Activated T-cell treated with anti-CD3 and anti-CD28 coated beads, Interleukin-2, amount 50 U/mL, for 72 hours (primary cell): ENCODE results near the gene HNRNPA3. TPM values are rescaled to one million over a fixed set of nuclear protein-coding genes. Genes with fewer than 3 reads are reported as not detected.
"Not testable (repeated sequence)": the region's sequence is repeated elsewhere in the genome, so short reads cannot be mapped to it uniquely, and the experiment has no call there.

Experiments used
- ATAC-seq, 2 donors: fragments of 150-1000 bp; cut with Tn5 transposase; replicated peaks in 1 of 2; 2 replicates each; pipeline ENCODE4 v1.10.0; 2021; ENCODE audit warnings: moderate library complexity in 2 of 2, mild to moderate bottlenecking in 1 of 2
- DNase-seq, 2 donors: peaks; one replicate each; pipeline ENCODE4 v3.0.0; 2021 to 2022; ENCODE audit warnings: mixed read lengths in 1 of 2
- H3K27ac Mint-ChIP-seq: one replicate; pipeline ENCODE4 v1.8.0; 2022; ENCODE audit warnings: mild to moderate bottlenecking, moderate library complexity, mixed read lengths
- H3K27me3 Mint-ChIP-seq: one replicate; pipeline ENCODE4 v1.8.0; 2022; ENCODE audit warnings: low read depth, mixed read lengths
- H3K36me3 Mint-ChIP-seq, 2 donors: one replicate each; pipeline ENCODE4 v1.8.0; 2022; ENCODE audit warnings: mixed read lengths in 2 of 2, mild to moderate bottlenecking in 1 of 2; ENCODE audit not compliant: insufficient read depth in 2 of 2
- H3K4me1 Mint-ChIP-seq: one replicate; pipeline ENCODE4 v1.8.0; 2022; ENCODE audit warnings: low read depth, mixed read lengths
- H3K4me3 Mint-ChIP-seq, 2 donors: one replicate each; pipeline ENCODE4 v1.8.0; 2022; ENCODE audit warnings: mild to moderate bottlenecking in 2 of 2, mixed read lengths in 2 of 2, moderate library complexity in 2 of 2
- H3K9me3 Mint-ChIP-seq, 2 donors: one replicate each; pipeline ENCODE4 v1.8.0; 2022; ENCODE audit warnings: mixed read lengths in 2 of 2
- total RNA-seq, 2 donors: library from RNA; stranded (reverse); gene quantifications; one replicate each; pipeline ENCODE4 v1.2.3, GENCODE V29; 2022

HNRNPA3 gene
- total RNA-seq, 2 donors from 2014 or later = 140 to 148 TPM

- H3K27ac Mint-ChIP-seq = peak overlapping the region; percentile 68
- H3K27me3 Mint-ChIP-seq = no peaks in the 10 kb centered on the region
- peak overlapping the region; percentile 15 to 51 for H3K4me3 Mint-ChIP-seq
- peak in 1 of 2 donors; percentile 25 for DNase-seq
- peak; percentile 67 to 68 for ATAC-seq
- H3K36me3 Mint-ChIP-seq = peaks cover 4 to 11% of the 10 kb centered on the region in 2 donors
- H3K9me3 Mint-ChIP-seq = no peaks in the 10 kb centered on the region
- peaks cover 89% of the 10 kb centered on the region for H3K4me1 Mint-ChIP-seq
Observed at GRCh38 chr2:177244244-177244771, 31.7 kb downstream of the HNRNPA3 start.

- H3K9me3 Mint-ChIP-seq = no peaks in the 10 kb centered on the region
- DNase-seq = no peak
- H3K27ac Mint-ChIP-seq = peak overlapping the region; percentile 66
- peaks cover 87% of the 10 kb centered on the region for H3K4me1 Mint-ChIP-seq
- no peaks in the 10 kb centered on the region for H3K27me3 Mint-ChIP-seq
- peak overlapping the region in 1 of 2 donors; percentile 50 for H3K4me3 Mint-ChIP-seq
- peak in 1 of 2 donors; percentile 22 for ATAC-seq
- peaks cover 4 to 11% of the 10 kb centered on the region in 2 donors for H3K36me3 Mint-ChIP-seq
Observed at GRCh38 chr2:177245010-177245422, 32.4 kb downstream of the HNRNPA3 start.

- Mint-ChIP-seq H3K4me1 (peaks cover 87% of the 10 kb centered on the region), H3K4me3 (no peak overlapping the region), H3K27me3 (no peaks in the 10 kb centered on the region), H3K36me3 (peaks cover 4 to 17% of the 10 kb centered on the region in 2 donors), H3K27ac (peak overlapping the region; percentile 85), H3K9me3 (no peaks in the 10 kb centered on the region)
- no peak for ATAC-seq
- DNase-seq = no peak
Observed at GRCh38 chr2:177246000-177246399, 33.4 kb downstream of the HNRNPA3 start.

- Mint-ChIP-seq H3K27ac (peak overlapping the region; percentile 85), H3K4me1 (peaks cover 87% of the 10 kb centered on the region), H3K36me3 (peaks cover 7 to 21% of the 10 kb centered on the region in 2 donors)
- not testable (repeated sequence) for H3K27me3 Mint-ChIP-seq, H3K9me3 Mint-ChIP-seq, H3K4me3 Mint-ChIP-seq, ATAC-seq, DNase-seq
Observed at GRCh38 chr2:177246523-177247030, 34.0 kb downstream of the HNRNPA3 start.

GRCh38 chr2:177247693-177248262 lies 35.2 kb downstream of the HNRNPA3 start:
- peaks cover 87% of the 10 kb centered on the region for H3K4me1 Mint-ChIP-seq
- H3K4me3 Mint-ChIP-seq = no peak overlapping the region
- H3K9me3 Mint-ChIP-seq = no peaks in the 10 kb centered on the region
- H3K36me3 Mint-ChIP-seq = peaks cover 12 to 21% of the 10 kb centered on the region in 2 donors
- no peaks in the 10 kb centered on the region for H3K27me3 Mint-ChIP-seq
- no peak for DNase-seq
- ATAC-seq = no peak
- peak overlapping the region; percentile 40 for H3K27ac Mint-ChIP-seq

- Mint-ChIP-seq H3K4me1 (peaks cover 87% of the 10 kb centered on the region), H3K36me3 (peaks cover 13 to 25% of the 10 kb centered on the region in 2 donors), H3K27ac (peak overlapping the region; percentile 45), H3K27me3 (no peaks in the 10 kb centered on the region), H3K9me3 (no peaks in the 10 kb centered on the region), H3K4me3 (no peak overlapping the region)
- DNase-seq (no peak), ATAC-seq (no peak)
Observed at GRCh38 chr2:177249038-177249437, 36.4 kb downstream of the HNRNPA3 start.

GRCh38 chr2:177250461-177250860 lies 37.9 kb downstream of the HNRNPA3 start:
- no peaks in the 10 kb centered on the region for H3K9me3 Mint-ChIP-seq
- DNase-seq = no peak
- H3K27ac Mint-ChIP-seq = peak overlapping the region; percentile 92
- no peak for ATAC-seq
- peaks cover 87% of the 10 kb centered on the region for H3K4me1 Mint-ChIP-seq
- no peaks in the 10 kb centered on the region for H3K27me3 Mint-ChIP-seq
- peaks cover 14 to 21% of the 10 kb centered on the region in 2 donors for H3K36me3 Mint-ChIP-seq
- no peak overlapping the region for H3K4me3 Mint-ChIP-seq

- peak overlapping the region; percentile 92 for H3K27ac Mint-ChIP-seq
- H3K4me1 Mint-ChIP-seq = peaks cover 87% of the 10 kb centered on the region
- peaks cover 14 to 21% of the 10 kb centered on the region in 2 donors for H3K36me3 Mint-ChIP-seq
- ATAC-seq (no peak), DNase-seq (no peak)
- H3K4me3 Mint-ChIP-seq = peak overlapping the region; percentile 2 to 70
- no peaks in the 10 kb centered on the region for H3K27me3 Mint-ChIP-seq
- no peaks in the 10 kb centered on the region for H3K9me3 Mint-ChIP-seq
Observed at GRCh38 chr2:177251165-177251542, 38.6 kb downstream of the HNRNPA3 start.

- H3K4me1 Mint-ChIP-seq = peaks cover 88% of the 10 kb centered on the region
- H3K27ac Mint-ChIP-seq = peak overlapping the region; percentile 92
- no peaks in the 10 kb centered on the region for H3K27me3 Mint-ChIP-seq
- H3K36me3 Mint-ChIP-seq = peaks cover 15 to 23% of the 10 kb centered on the region in 2 donors
- ATAC-seq (no peak), DNase-seq (no peak)
- peaks cover 0 to under 1% of the 10 kb centered on the region in 2 donors for H3K9me3 Mint-ChIP-seq
- peak overlapping the region; percentile 39 to 56 for H3K4me3 Mint-ChIP-seq
Observed at GRCh38 chr2:177252808-177253531, 40.4 kb downstream of the HNRNPA3 start.

GRCh38 chr2:177253704-177254103 lies 41.1 kb downstream of the HNRNPA3 start:
- Mint-ChIP-seq H3K36me3 (peaks cover 18 to 31% of the 10 kb centered on the region in 2 donors), H3K27me3 (no peaks in the 10 kb centered on the region), H3K4me1 (peaks cover 91% of the 10 kb centered on the region), H3K4me3 (peak overlapping the region in 1 of 2 donors; percentile 56), H3K27ac (peak overlapping the region; percentile 92), H3K9me3 (peaks cover 2 to 5% of the 10 kb centered on the region in 2 donors)
- ATAC-seq (no peak), DNase-seq (no peak)

- DNase-seq (peak in 1 of 2 donors; percentile 25), ATAC-seq (no peak)
- Mint-ChIP-seq H3K27ac (peak overlapping the region; percentile 80), H3K27me3 (no peaks in the 10 kb centered on the region), H3K9me3 (peaks cover 2 to 5% of the 10 kb centered on the region in 2 donors), H3K4me3 (peak overlapping the region in 1 of 2 donors; percentile 34), H3K36me3 (peaks cover 17 to 32% of the 10 kb centered on the region in 2 donors), H3K4me1 (peaks cover 96% of the 10 kb centered on the region)
Observed at GRCh38 chr2:177254433-177255226, 42.0 kb downstream of the HNRNPA3 start.

GRCh38 chr2:177255227-177255601 lies 42.6 kb downstream of the HNRNPA3 start:
- Mint-ChIP-seq H3K9me3 (peaks cover 2 to 5% of the 10 kb centered on the region in 2 donors), H3K27me3 (no peaks in the 10 kb centered on the region), H3K4me1 (peaks cover 97% of the 10 kb centered on the region), H3K27ac (peak overlapping the region; percentile 80), H3K36me3 (peaks cover 17 to 34% of the 10 kb centered on the region in 2 donors), H3K4me3 (peak overlapping the region in 1 of 2 donors; percentile 19)
- no peak for ATAC-seq
- no peak for DNase-seq
